ENCODE measurements around the gene ZFYVE21.

DNA sequence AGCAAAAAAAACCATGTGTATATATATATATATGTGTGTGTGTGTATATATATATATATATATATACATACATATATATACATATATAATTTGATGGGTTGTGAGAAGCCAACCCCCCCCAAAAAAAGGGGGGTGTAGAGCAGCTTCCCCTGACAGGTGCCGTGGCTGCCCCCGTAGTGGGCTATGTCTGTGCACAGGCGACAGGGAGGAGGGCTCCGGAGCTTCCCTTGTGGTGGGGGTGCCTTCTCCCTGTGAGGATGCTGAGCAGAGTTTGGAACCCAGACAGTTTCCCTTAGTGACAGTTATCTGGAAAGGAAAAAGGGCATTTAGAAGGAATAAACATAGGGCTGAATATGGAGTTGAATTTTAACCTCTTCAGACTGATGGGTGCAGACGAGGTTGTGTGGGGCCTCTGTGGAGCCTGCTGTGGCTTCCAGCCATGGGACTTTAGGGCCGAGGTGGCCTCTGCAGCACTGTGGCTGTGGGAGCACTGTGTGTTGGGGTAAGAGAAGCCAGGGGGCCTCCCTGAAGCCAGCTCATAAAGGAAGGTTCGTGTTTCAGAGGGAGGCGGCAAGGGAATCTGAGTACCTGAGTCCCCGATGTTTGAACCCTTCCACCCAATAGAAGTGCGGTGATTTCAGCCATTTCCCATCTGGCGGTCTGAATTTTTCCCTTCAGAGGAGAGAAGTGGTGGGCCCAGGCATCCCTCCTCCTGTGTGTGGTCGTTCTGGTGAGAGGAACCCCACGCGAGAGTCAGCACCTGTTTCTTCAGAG lies 20.1 kb upstream of the ZFYVE21 start:
- TF ChIP-seq, protein P1, sequence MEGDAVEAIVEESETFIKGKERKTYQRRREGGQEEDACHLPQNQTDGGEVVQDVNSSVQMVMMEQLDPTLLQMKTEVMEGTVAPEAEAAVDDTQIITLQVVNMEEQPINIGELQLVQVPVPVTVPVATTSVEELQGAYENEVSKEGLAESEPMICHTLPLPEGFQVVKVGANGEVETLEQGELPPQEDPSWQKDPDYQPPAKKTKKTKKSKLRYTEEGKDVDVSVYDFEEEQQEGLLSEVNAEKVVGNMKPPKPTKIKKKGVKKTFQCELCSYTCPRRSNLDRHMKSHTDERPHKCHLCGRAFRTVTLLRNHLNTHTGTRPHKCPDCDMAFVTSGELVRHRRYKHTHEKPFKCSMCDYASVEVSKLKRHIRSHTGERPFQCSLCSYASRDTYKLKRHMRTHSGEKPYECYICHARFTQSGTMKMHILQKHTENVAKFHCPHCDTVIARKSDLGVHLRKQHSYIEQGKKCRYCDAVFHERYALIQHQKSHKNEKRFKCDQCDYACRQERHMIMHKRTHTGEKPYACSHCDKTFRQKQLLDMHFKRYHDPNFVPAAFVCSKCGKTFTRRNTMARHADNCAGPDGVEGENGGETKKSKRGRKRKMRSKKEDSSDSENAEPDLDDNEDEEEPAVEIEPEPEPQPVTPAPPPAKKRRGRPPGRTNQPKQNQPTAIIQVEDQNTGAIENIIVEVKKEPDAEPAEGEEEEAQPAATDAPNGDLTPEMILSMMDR (IDR thresholded peaks at IDR 0.05), result no peak
- no peak for TF ChIP-seq POLR2A (IDR thresholded peaks at IDR 0.05)
- TF ChIP-seq POLR2AphosphoS5 (IDR thresholded peaks at IDR 0.05), result no peak
